ENCODE data around the gene PTPA. TPM values are rescaled to one million over a fixed set of nuclear protein-coding genes. Genes with fewer than 3 reads are reported as not detected.
"Not testable (repeated sequence)": the region's sequence is repeated elsewhere in the genome, so short reads cannot be mapped to it uniquely, and the experiment has no call there.

The PTPA gene
- total RNA-seq, 1 donor from 2014 or later = 39.5 TPM

DNA sequence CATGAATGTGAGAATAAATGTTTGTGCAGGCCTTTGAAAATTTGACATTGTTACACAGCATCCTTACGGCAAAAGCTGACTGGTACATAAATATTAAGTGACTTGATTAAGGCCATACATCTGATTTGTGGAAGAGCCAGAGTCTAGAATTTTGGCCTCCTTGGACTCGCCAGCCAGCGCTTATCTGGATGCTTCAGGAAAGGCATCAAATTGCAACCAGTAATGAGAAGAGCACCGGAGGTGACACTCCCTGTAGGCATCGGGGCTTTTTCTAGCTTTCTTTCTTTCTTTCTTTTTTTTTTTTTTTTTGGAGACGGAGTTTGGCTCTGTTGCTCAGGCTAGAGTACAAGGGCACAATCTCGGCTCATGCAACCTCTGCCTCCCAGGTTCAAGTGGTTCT is 80.0 kb downstream of the PTPA start:
- TF ChIP-seq CTCF (IDR thresholded peaks at IDR 0.05; ENCODE audit: insufficient read depth, low read length, severe bottlenecking) = no peak
- Histone ChIP-seq H3K4me3 (ENCODE audit: low read depth, low read length) (no peak overlapping the region), H3K36me3 (ENCODE audit: control insufficient read depth, insufficient read depth, low read length) (no peaks in the 10 kb centered on the region), H3K27me3 (ENCODE audit: control insufficient read depth, insufficient read depth, low read length) (no peaks in the 10 kb centered on the region)
- DNase-seq (ENCODE audit: low read depth) = no peak
- FAIRE-seq = no peak

- DNase-seq (ENCODE audit: low read depth) (no peak), FAIRE-seq (no peak)
- H3K27me3 ChIP-seq (ENCODE audit: control insufficient read depth, insufficient read depth, low read length) = no peaks in the 10 kb centered on the region
- H3K36me3 ChIP-seq (ENCODE audit: control insufficient read depth, insufficient read depth, low read length) = no peaks in the 10 kb centered on the region
- H3K4me3 ChIP-seq (ENCODE audit: low read depth, low read length) = no peak overlapping the region
- no peak for TF ChIP-seq CTCF (IDR thresholded peaks at IDR 0.05; ENCODE audit: insufficient read depth, low read length, severe bottlenecking)
Observed at GRCh38 chr9:129193655-129194054, 82.4 kb downstream of the PTPA start.

GRCh38 chr9:129194221-129194620 is 83.0 kb downstream of the PTPA start:
- Histone ChIP-seq H3K4me3 (ENCODE audit: low read depth, low read length) (no peak overlapping the region), H3K36me3 (ENCODE audit: control insufficient read depth, insufficient read depth, low read length) (no peaks in the 10 kb centered on the region), H3K27me3 (ENCODE audit: control insufficient read depth, insufficient read depth, low read length) (no peaks in the 10 kb centered on the region)
- no peak for DNase-seq (ENCODE audit: low read depth)
- FAIRE-seq = no peak
- TF ChIP-seq CTCF (IDR thresholded peaks at IDR 0.05; ENCODE audit: insufficient read depth, low read length, severe bottlenecking) = no peak

- H3K36me3 ChIP-seq (ENCODE audit: control insufficient read depth, insufficient read depth, low read length) = no peaks in the 10 kb centered on the region
- FAIRE-seq (no peak), DNase-seq (ENCODE audit: low read depth) (no peak)
- no peak overlapping the region for H3K4me3 ChIP-seq (ENCODE audit: low read depth, low read length)
- no peaks in the 10 kb centered on the region for H3K27me3 ChIP-seq (ENCODE audit: control insufficient read depth, insufficient read depth, low read length)
- TF ChIP-seq CTCF (IDR thresholded peaks at IDR 0.05; ENCODE audit: insufficient read depth, low read length, severe bottlenecking) = no peak
Observed at GRCh38 chr9:129195606-129196005, 84.4 kb downstream of the PTPA start.

GRCh38 chr9:129197045-129197444 is 85.8 kb downstream of the PTPA start:
- H3K4me3 ChIP-seq (ENCODE audit: low read depth, low read length); FAIRE-seq; DNase-seq (ENCODE audit: low read depth): not testable (repeated sequence)

GRCh38 chr9:129197978-129198318 is 86.7 kb downstream of the PTPA start:
- TF ChIP-seq CTCF (IDR thresholded peaks at IDR 0.05; ENCODE audit: insufficient read depth, low read length, severe bottlenecking) = no peak
- H3K4me3 ChIP-seq (ENCODE audit: low read depth, low read length) = no peak overlapping the region
- DNase-seq (ENCODE audit: low read depth) = no peak
- H3K36me3 ChIP-seq (ENCODE audit: control insufficient read depth, insufficient read depth, low read length) = no peaks in the 10 kb centered on the region
- no peak for FAIRE-seq
- H3K27me3 ChIP-seq (ENCODE audit: control insufficient read depth, insufficient read depth, low read length) = no peaks in the 10 kb centered on the region

More at GRCh38 chr9:129197045-129197444, 85.8 kb downstream of the PTPA start:
- not testable (repeated sequence) for H3K27me3 ChIP-seq (ENCODE audit: control insufficient read depth, insufficient read depth, low read length); H3K36me3 ChIP-seq (ENCODE audit: control insufficient read depth, insufficient read depth, low read length)

Other genes with a start within 250 kb of the PTPA start
- gene KYAT1, start 229.5 kb upstream of the PTPA start, total RNA-seq = 9.0 and 9.5 TPM in 2 replicates
- gene LRRC8A, start 229.3 kb upstream of the PTPA start, total RNA-seq = 259 and 329 TPM in 2 replicates
- 1.1 and 3.8 TPM in 2 replicates for gene PHYHD1, start 190.4 kb upstream of the PTPA start, total RNA-seq
- gene DOLK, start 163.8 kb upstream of the PTPA start, total RNA-seq = 22.6 and 24.6 TPM in 2 replicates
- gene NUP188, start 163.7 kb upstream of the PTPA start, total RNA-seq = 25.8 and 38.5 TPM in 2 replicates
- 50.5 and 98.1 TPM in 2 replicates for gene SH3GLB2, start 83.1 kb upstream of the PTPA start, total RNA-seq
- gene MIGA2, start 74.8 kb upstream of the PTPA start, total RNA-seq = 12.6 and 25.0 TPM in 2 replicates
- 10.0 and 10.8 TPM in 2 replicates for gene DOLPP1, start 30.3 kb upstream of the PTPA start, total RNA-seq
- 13.7 and 40.2 TPM in 2 replicates for gene CRAT, start 622 bp upstream of the PTPA start, total RNA-seq
- 15.7 and 19.5 TPM in 2 replicates for gene IER5L, start 66.8 kb downstream of the PTPA start, total RNA-seq